COR-L47 (cell line): Measurements from ENCODE around the gene KLF3.
"Not testable (repeated sequence)": the region's sequence is repeated elsewhere in the genome, so short reads cannot be mapped to it uniquely, and the experiment has no call there.

Experiments
- DNase-seq: peaks from one replicate; lab custom pipeline; 2025; lab: John Stamatoyannopoulos, UW

The KLF3 gene

GRCh38 chr4:38663801-38664705 lies at the start of gene KLF3:
Gene KLF3, plus strand, starts transcription at chr4:38664199. Its CDS starts 16,427 bp downstream, at chr4:38680626.
- peak; percentile 91 for DNase-seq

GRCh38 chr4:38614231-38614630 lies 49.8 kb upstream of the KLF3 start:
- no peak for DNase-seq

GRCh38 chr4:38615847-38616246 lies 48.2 kb upstream of the KLF3 start:
- DNase-seq, result no peak

- DNase-seq, result no peak
Measured at GRCh38 chr4:38618505-38618904, 45.5 kb upstream of the KLF3 start.

GRCh38 chr4:38619316-38619715 lies 44.7 kb upstream of the KLF3 start:
- no peak for DNase-seq

GRCh38 chr4:38620065-38620464 lies 43.9 kb upstream of the KLF3 start:
- no peak for DNase-seq

- no peak for DNase-seq
Measured at GRCh38 chr4:38620527-38621027, 43.4 kb upstream of the KLF3 start.

- DNase-seq, result no peak
Measured at GRCh38 chr4:38621028-38621684, 42.8 kb upstream of the KLF3 start.

GRCh38 chr4:38621831-38622230 lies 42.2 kb upstream of the KLF3 start:
- no peak for DNase-seq

- not testable (repeated sequence) for DNase-seq
Measured at GRCh38 chr4:38622340-38622739, 41.7 kb upstream of the KLF3 start.

GRCh38 chr4:38623260-38623659 lies 40.7 kb upstream of the KLF3 start:
- no peak for DNase-seq

GRCh38 chr4:38624311-38624710 lies 39.7 kb upstream of the KLF3 start:
- DNase-seq, result no peak

- no peak for DNase-seq
Measured at GRCh38 chr4:38625508-38625907, 38.5 kb upstream of the KLF3 start.

- not testable (repeated sequence) for DNase-seq
Measured at GRCh38 chr4:38626901-38627444, 37.0 kb upstream of the KLF3 start.

- DNase-seq, result no peak
Measured at GRCh38 chr4:38630519-38630918, 33.5 kb upstream of the KLF3 start.

GRCh38 chr4:38634047-38634759 lies 29.8 kb upstream of the KLF3 start:
- DNase-seq, result no peak

GRCh38 chr4:38639242-38639641 lies 24.8 kb upstream of the KLF3 start:
- DNase-seq, result no peak

- DNase-seq, result no peak
Measured at GRCh38 chr4:38641811-38642210, 22.2 kb upstream of the KLF3 start.

GRCh38 chr4:38644201-38644600 lies 19.8 kb upstream of the KLF3 start:
- DNase-seq, result no peak

GRCh38 chr4:38647101-38647819 lies 16.7 kb upstream of the KLF3 start:
- no peak for DNase-seq

- no peak for DNase-seq
Measured at GRCh38 chr4:38650133-38650532, 13.9 kb upstream of the KLF3 start.

- DNase-seq, result no peak
Measured at GRCh38 chr4:38654273-38654672, 9.7 kb upstream of the KLF3 start.
